ENCODE measurements around the gene FAM3C.

Gene FAM3C

GRCh38 chr7:121410829-121411596 is 14.9 kb upstream of the FAM3C start:
- no peak for DNase-seq

GRCh38 chr7:121406944-121407343 is 10.8 kb upstream of the FAM3C start:
- DNase-seq = no peak

GRCh38 chr7:121406461-121406860 is 10.4 kb upstream of the FAM3C start:
- no peak for DNase-seq

- no peak for DNase-seq
Observed at GRCh38 chr7:121404348-121404747, 8.2 kb upstream of the FAM3C start.

GRCh38 chr7:121402701-121403100 is 6.6 kb upstream of the FAM3C start:
- DNase-seq = no peak

- DNase-seq = no peak
Observed at GRCh38 chr7:121401896-121402295, 5.8 kb upstream of the FAM3C start.

- DNase-seq = no peak
Observed at GRCh38 chr7:121398246-121398645, 2.1 kb upstream of the FAM3C start.

- DNase-seq = no peak
Observed at GRCh38 chr7:121397822-121398221, 1.7 kb upstream of the FAM3C start.

- no peak for DNase-seq
Observed at GRCh38 chr7:121397361-121397760, 1.3 kb upstream of the FAM3C start.

GRCh38 chr7:121395494-121395960 is 581 bp downstream of the FAM3C start:
- DNase-seq = peak; percentile 63

- DNase-seq = no peak
Observed at GRCh38 chr7:121394709-121395140, 1.4 kb downstream of the FAM3C start.

GRCh38 chr7:121393005-121393366 is 3.1 kb downstream of the FAM3C start:
- DNase-seq = no peak

- no peak for DNase-seq
Observed at GRCh38 chr7:121392277-121393004, 3.7 kb downstream of the FAM3C start.

- DNase-seq = no peak
Observed at GRCh38 chr7:121391686-121392085, 4.4 kb downstream of the FAM3C start.

GRCh38 chr7:121390617-121391016 is 5.5 kb downstream of the FAM3C start:
- no peak for DNase-seq

GRCh38 chr7:121390109-121390508 is 6.0 kb downstream of the FAM3C start:
- DNase-seq = no peak

GRCh38 chr7:121388950-121389349 is 7.2 kb downstream of the FAM3C start:
- DNase-seq = no peak

- DNase-seq = no peak
Observed at GRCh38 chr7:121385800-121386179, 10.3 kb downstream of the FAM3C start.

- DNase-seq = no peak
Observed at GRCh38 chr7:121385056-121385799, 10.9 kb downstream of the FAM3C start.

- no peak for DNase-seq
Observed at GRCh38 chr7:121384265-121384664, 11.8 kb downstream of the FAM3C start.

- no peak for DNase-seq
Observed at GRCh38 chr7:121383235-121383910, 12.7 kb downstream of the FAM3C start.

- no peak for DNase-seq
Observed at GRCh38 chr7:121382473-121382872, 13.6 kb downstream of the FAM3C start.

- DNase-seq = no peak
Observed at GRCh38 chr7:121379930-121380329, 16.2 kb downstream of the FAM3C start.
